Stimulated activated naive CD8-positive, alpha-beta T cell treated with anti-CD3 and anti-CD28 coated beads, Interleukin-15, Interleukin-2, amounts not matched to agents 100 U/mL and 50 U/mL, for 24 hours (primary cell): ENCODE results near the gene HAPLN1.
"Not testable (repeated sequence)": the region's sequence is repeated elsewhere in the genome, so short reads cannot be mapped to it uniquely, and the experiment has no call there.

ENCODE experiments used
- ATAC-seq: fragments of 150-1000 bp; cut with Tn5 transposase; one replicate; pipeline ENCODE4 v1.10.0; 2021
- DNase-seq: peaks from one replicate; pipeline ENCODE4 v3.0.0; 2021

The HAPLN1 gene

DNA sequence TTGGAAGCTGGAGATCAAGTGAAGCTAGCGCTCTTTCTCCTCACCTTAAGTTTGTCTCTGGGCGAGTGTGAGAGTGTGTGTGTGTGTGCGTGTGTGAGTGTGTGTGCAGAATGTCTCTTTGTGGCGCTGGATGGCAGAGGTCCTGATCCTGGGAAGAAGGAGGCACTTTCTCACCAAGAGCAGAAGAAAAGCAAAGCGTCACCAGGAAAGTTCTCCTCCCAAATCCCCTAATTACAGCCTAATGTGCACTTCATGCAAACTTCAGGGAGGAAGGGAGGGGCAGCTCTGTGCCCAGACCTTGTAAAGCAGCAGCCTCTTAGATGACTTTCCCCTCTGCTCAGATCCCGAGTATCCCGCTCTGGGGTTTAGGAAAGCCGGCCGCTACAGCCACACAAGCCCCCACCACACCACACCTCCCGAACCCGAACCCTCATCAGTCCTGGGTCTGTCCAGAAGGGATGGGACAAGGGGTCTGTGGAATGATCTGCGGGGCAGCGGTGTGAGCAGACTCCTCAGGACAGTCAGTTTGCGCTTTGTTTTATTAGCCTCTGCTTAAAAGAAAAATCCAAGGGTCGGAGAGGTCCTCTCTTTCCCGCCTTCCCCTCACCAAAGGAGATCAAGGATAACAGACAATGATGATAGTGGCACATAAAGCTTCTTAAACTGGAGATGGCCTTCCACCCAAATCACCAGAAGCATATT lies at the start of gene HAPLN1:
Gene HAPLN1 (minus strand): TSS at position 20 of the 702 bp plus-strand sequence. CDS start 47,332 bp downstream, outside the sequence.
- ATAC-seq (no peak), DNase-seq (no peak)

DNA sequence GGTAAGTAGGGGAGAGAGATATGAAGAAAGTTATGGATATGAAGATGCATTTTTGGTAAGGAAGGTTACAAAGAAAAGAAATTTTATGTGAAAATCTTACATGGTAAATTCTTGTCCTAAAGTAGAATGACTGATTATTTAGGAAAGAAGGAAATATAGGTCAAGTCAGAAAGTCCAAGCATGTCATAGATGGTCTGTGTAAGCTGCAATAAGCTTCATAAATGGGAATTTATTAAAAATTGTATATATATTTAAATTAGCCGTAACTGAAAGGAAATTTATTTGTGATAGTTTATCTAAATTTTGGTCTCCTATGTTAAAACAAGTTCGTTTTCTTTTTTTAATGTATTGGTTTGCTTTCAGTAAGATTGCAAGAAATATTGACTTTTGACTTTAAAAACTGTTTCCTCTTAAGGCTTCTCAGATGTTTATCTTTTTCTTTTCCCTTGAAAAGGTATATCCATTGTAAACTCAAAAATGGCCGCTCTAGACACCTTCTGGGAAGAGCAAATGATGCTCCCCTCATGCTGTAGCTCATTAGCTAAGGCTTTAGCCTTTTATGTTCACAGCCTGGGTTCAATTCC lies 46.8 kb upstream of the HAPLN1 start:
- no peak for DNase-seq
- ATAC-seq: no peak

DNA sequence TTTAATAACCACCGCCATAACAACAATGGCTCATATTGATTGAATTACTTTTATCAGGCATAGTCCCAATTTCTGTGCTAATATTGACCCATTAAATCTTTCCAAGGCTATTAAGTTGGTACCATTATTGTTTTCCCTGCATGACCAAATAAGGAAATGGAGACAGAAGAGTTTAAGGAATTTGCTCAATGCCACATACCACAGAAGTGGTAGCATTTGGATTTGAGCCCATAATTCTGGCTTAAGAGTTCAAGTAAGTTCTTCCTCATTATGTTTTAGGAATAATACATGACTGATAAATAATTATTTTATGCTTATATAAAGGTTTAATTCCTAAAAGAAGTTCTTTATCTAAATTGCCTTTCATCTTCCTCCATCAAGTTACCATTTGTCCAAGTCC lies 43.4 kb upstream of the HAPLN1 start:
- ATAC-seq: no peak
- no peak for DNase-seq

DNA sequence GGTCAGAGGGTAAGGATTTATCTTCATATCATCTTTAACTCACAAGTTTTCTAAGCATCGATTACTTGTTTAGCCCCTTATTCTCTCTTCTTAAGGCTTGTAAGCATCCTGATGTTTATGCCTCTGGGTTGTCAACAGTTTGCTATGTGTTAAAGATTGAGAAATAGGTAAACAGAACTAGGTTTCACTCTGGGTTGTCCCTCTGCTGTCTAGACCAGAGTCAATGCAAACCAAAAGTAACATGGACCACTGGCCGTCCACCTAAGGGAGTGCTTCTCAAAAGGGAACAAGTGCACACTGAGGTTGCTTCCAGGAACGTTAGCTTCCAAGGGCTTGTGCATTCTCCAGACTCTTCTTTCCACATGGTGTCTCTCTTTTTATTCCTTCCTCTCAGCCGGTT lies 39.9 kb upstream of the HAPLN1 start:
- no peak for DNase-seq
- no peak for ATAC-seq

DNA sequence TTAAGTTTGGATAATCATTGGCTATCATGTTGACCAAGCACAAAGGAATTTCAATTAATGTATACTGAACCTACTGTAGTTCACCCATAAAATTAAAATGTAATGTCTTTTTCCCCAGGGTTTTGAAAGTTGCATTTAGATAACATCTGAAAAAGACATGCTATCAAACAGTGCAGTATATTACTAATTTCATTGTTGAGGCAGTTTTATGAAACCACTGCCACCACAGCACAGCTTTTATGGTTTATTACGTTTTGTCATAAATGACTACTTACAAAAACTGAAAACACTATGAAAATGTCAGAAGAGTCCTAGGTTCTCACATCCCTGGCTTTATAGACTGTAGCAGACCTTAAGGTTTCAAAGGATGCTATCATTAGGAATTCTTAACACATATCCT lies 32.0 kb upstream of the HAPLN1 start:
- ATAC-seq (no peak), DNase-seq (no peak)

DNA sequence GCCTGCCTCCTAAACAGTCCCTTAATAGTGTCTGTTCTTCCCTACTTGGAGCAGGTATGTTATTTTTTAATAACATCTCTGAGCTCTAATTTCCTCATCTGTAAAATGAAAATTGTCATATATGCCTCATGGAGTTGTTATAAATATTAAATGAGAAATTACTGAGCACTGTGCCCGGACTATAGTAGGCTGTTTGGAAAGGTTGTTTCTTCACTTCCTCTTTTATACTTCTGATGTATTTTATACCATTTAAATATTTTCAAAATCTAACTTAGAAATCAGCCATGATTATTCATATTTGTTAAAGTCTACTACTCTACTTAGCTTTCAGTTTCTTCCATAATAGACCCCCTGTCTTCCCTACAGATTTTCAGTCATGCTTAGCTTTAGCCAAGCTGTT lies 30.5 kb upstream of the HAPLN1 start:
- DNase-seq (no peak), ATAC-seq (no peak)

DNA sequence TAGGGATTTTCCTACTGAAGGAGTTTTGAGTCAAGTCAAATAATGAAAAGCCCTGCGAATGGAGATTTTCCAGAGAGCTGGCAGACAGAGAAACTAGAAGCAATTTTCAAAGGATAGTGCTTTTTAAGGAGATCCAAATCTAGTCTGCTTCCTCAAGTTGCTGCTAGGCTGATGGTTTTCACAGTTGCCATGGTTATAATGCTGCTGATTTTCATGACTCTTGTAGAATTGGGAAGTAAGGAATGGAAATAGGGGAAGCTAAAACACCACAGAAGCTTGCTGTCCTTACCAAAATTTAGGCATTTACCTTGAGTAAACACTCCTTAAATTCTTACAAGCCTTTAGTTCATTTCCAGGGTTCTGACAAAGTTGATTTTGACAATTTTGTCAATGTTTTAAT lies 30.1 kb upstream of the HAPLN1 start:
- DNase-seq (no peak), ATAC-seq (no peak)

DNA sequence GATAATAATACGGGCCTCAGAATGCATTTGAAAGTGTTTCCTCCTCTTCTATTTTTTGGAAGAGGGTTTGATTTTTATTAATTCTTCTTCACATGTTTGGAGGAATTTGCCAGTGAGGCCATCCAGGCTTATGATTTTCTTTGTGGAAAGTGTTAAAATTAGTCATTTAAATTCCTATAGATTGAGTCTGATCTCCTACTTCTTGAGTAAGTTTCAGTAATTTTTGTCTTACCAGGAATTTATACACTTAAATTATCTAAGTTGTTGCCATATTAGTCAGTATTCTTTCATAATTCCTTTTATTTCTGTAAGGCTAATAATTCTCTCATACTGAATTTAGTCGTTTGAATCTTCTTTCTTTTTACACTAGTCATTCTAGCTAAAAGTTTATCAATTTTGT lies 25.2 kb upstream of the HAPLN1 start:
- DNase-seq (no peak), ATAC-seq (no peak)

DNA sequence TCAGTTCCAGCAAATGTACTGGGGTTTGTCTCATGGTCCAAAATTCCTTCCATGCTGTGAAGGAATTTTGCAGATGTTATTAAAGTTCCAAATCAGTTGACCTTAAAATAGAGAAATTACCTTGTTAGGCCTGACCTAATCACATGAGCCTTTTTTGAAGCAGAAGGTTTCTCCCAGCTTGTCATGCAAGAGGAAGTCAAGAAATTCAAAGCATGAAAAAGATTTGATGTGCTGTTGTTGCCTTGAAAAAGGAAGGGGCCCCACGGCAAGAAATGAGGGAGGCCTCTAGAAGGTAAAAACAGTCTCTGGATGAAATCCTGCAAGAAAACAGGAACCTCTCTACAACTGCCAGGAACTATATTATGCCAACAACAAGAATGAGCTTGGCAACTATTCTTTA lies 24.2 kb upstream of the HAPLN1 start:
- DNase-seq (no peak), ATAC-seq (no peak)

DNA sequence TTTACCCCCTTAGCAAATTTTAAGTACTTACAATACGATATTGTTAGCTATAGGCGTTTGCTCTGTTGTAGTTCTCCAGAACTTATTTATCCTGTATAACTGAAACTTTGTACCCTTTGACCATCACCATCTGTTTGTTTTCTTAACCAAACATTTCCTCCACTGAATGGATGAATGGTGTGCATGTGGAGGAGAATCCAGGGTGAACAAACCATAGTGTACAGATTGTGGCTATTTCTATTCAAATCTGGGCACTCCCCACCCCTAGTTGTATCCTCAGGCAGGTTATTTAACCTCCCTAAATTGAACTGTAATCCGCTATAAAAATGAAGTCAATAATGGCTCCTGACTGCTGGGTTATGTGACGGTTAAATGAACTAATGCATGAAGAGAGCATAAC lies 21.4 kb upstream of the HAPLN1 start:
- DNase-seq: no peak
- ATAC-seq: no peak

DNA sequence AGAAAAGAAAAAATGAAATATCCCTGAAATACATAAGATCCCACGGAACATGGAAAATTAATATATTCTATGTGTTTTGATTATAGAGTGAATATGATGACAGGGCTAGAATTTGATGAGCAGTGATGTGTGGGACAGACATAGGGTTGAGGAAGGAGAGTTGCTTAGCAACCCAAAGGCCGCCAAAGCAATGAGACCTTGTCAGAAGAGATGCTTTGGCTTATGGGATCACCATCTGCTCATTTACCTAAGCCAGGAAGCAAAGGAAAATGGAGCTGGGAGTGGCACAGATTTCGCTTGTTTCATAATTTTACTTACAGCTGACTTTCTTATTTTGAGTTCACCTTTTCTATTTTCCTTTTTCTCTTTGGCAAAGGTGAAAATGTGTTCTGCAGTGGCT lies 20.9 kb upstream of the HAPLN1 start:
- no peak for ATAC-seq

DNA sequence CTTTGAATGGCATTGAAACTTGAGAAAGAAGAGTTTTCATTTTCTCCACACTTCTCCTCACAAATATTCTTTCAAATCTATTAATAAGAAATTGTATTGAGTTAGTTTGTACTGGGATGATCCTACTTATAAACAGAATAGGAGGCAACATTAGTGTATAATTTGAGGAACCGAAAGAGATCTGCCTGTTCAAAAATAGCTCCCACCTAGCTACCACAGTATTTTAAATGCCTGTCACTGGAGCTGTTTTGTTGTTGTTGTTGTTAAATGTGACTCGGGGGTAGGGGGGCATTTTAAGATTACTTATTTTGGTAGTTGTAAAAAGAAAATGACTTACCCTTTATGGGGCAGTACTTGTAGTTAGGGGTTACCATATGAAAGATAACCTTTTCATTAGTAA lies 20.1 kb upstream of the HAPLN1 start:
- ATAC-seq (no peak), DNase-seq (no peak)

More for the DNA sequence above, 20.9 kb upstream of the HAPLN1 start:
- no peak for DNase-seq

DNA sequence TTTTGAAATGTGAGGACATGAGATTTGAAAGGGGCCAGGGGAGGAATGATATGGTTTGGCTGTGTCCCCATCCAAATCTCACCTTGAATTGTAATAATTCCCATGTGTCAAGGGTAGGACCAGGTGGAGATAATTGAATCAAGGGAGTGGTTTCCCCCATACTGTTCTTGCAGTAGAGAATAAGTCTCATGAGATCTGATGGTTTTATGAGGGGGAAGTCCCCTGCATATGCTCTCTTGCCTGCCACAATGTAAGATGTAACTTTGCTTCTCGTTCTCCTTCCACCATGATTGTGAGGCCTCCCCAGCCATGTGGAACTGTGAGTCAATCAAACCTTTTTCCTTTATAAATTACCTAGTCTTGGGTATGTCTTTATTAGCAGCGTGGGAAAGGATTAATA lies 15.5 kb upstream of the HAPLN1 start:
- DNase-seq, ATAC-seq: not testable (repeated sequence)

DNA sequence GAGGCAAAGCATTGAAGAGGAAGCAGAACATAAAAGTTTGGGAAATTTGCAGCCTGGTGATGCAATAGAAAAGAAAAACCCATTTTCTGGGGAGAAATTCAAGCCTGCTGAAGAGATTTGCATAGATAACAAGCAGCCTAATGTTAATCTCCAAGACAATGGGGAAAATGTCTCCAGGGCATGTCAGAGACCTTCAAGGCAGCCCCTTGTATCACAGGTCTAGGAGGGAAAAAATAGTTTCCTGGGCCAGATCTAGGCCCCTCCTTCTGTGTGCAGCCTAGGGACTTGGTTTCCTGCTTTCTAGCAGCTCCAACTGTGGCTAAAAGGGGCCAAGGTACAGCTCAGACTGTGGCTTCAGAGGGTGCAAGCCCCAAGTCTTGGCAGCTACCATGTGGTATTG lies 14.4 kb upstream of the HAPLN1 start:
- ATAC-seq, DNase-seq: not testable (repeated sequence)

DNA sequence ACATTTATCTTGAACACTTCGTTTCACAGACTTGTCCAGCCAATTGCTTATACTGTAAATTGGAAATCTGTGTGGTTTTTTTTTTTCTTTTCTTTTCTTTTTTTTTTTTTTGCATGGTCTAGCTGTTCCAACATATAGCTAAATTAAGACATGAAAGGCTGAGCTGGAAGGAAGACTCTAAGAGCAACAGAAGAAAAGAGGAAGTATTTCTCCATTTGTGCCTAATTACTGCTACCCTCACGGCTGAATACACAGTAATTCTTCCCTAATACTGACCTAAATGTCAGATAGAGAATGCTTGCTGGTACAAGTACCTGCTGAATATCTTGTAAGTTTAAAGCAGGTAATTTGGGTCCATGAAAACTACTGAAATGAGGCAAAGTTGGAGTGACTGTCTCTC lies 11.0 kb upstream of the HAPLN1 start:
- DNase-seq (no peak), ATAC-seq (no peak)

DNA sequence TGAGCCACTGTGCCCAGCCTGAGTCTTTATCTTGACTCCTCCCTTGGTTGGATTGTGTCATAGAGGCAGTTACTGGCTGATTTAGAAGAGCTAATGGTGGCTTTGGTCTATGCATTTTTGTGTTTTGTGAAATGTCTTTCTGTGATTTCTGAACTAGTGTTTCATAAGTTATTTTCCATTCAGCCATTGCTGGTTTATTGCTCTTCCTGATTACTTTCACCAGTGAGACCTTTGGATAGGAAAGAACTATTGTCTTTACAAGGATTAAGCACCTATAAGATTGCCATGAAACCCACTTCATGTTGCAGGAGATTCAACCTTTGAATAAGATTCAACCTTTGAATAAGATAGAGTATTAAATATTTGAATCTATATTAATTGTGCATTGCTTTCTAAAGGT lies 8.7 kb upstream of the HAPLN1 start:
- no peak for ATAC-seq
- no peak for DNase-seq

DNA sequence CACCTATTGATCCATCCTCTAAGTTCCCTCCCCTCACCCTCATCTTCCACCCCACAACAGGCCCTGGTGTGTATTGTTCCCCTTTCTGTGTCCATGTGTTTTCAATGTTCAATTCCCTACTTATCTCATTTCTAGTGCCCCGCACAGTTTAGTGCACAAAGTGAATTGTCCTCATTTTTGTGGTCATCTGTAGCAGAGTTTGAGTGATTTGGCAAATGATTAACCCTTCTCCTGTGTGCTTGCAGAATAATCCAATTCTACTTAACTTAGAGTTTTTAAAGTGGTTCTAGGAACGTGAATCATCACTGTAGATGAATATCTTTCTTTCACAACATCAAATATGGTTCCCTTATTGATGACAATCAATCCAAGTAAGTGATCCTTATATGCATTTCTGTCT lies 6.3 kb upstream of the HAPLN1 start:
- ATAC-seq: no peak
- DNase-seq: no peak

DNA sequence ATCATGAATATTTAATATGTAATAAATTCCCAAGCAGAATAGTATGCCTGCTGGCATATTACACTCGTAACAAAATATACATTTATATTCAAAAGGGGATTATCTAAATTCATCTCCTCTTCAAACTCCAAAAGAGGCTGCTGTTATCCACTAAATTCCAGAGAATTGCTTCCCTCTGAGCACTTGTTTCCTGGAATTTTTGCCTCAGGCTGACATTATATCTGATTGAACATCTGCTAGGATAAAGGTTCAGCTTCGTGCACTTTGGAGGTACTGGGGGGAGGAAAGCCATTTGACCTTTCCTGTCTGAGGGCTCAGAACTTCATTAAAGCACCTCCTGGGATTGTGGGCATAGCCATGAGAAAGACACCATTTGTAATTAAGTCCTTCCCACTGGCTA lies 4.3 kb upstream of the HAPLN1 start:
- no peak for DNase-seq
- no peak for ATAC-seq

DNA sequence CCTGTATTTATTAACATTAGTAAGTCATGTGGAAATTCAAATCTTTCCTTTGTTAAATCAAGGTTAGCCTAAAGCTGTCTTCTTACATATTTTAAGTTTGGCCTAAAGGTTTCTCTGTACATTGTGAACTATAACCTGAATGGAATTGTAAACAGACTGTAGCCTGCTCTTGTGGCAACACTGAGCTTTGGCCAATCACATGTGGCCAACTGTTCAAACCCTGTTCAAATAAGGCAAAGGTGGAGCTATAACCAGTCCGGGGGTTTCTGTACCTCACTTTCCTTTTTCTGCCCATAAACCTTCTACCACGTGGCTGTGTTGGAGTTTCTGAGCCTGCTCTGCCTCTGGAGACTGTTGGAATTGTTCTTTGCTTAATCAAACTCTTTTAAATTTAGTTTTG lies 3.3 kb upstream of the HAPLN1 start:
- no peak for DNase-seq
- no peak for ATAC-seq

DNA sequence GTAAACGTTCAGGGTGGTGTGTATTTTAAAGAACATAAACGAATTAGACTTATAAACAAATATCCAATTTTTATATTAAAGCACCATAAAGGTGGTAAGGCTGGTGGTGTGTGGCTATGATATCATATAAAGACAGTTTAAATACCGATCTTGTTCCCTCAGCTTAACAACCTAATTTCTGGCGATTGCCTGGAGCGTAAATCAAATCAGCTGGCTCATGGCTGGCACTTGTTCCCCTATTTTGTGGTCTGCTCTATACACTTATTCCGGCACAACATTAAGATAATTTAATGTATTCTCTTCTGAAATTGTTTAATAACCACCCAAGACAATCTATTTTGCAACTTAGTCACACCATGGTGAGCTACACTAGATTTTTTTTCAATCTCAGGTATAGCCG lies 2.4 kb upstream of the HAPLN1 start:
- ATAC-seq: no peak
- DNase-seq: no peak

DNA sequence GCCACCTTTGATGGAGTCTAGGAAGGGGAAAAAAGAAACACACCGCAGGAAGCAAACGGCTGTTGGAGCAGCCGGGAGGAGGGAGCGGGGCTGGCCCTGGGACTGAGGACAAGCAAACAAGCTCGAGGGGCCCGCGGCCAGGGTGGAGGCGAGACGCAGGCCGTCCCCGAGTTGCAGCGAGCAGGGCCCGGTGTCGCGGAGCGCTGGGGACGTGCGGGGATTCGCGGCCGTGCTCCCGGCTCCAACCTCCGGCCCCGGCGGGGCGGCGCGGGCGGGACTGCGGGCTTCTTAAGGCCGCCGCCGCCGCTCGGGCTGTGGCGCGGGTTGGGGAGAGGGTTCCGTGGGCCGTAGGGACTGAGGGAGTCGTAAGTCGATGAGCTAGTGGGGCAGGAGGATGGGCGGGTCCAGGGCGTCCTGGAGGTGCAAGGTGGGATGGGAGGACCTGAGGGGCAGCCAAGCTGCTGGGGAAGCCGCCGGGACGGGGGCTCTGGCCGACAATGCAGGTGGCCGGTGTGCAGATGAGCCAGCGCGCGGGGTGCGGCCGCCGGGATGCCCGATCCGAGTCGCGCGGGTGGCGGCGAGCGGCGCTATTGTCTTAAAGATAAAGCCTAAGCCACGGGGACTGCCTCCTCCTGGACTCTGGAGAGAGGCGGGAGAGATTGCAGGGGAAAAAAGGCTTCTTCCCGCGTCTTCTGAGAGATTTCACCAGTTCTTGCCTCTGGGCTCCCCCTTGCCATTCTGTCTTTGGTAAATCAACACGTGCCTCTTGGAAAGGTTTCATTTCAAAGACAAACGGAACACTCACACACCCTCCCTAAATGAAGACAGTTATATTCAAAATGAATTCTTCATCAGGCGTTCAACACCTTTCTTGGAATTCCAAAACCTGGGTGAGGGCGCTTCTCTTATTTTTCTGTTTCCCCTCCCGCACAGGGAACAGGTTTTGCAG lies 1.6 kb upstream of the HAPLN1 start:
- peak; percentile 22 for DNase-seq
- ATAC-seq: peak; percentile 40

DNA sequence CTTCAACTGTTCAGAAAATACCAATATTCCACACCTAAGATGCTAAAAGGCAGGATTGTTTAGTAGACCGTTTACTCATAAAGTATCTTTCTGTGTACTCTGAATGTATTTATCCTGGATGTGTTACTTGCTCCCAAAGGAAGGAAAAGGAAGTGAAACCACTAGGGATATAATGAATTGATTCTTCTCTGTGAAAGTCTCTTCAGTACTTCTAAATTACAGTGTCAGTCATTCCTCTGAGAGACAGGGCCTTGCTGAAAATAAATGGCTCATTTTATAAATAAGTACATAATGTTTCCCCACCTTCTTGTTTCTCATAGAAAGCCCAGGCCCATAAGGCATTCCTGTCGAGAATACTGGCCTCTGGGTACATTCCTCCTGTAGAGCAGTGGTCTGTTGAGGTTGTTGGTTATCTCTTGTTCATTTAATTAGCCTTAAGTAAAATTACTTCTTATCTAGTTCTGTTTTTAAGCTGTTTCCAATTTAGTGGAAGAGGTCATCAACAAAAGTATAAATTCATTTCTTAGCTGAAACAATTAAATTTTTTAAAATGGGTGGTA lies 1.6 kb downstream of the HAPLN1 start:
- ATAC-seq (no peak), DNase-seq (no peak)
